Measurements from ENCODE around the gene PDE5A. TPM values are rescaled to one million over a fixed set of nuclear protein-coding genes. Genes with fewer than 3 reads are reported as not detected.

PDE5A gene
- total RNA-seq, 1 donor from 2014 or later = 2.1 TPM

DNA sequence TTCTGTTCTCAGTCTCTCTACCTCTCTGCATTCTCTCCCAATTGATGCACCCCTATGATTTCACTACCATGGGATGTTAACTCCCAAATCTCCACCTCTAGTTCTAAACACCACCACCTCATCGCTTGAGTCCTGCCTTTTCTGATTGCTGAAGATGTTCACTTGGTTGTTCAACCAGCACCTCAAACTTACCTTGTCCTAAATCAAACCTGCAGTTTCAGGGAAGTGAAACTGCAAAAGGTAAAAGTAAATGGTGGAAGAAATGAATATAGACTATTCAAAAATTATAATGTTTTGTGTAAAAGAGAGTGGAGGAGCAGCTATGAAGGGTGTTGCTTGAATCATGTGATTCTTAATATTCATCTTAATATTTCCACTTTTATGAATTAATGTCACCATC lies 91.0 kb downstream of the PDE5A start:
- TF ChIP-seq, protein P1, sequence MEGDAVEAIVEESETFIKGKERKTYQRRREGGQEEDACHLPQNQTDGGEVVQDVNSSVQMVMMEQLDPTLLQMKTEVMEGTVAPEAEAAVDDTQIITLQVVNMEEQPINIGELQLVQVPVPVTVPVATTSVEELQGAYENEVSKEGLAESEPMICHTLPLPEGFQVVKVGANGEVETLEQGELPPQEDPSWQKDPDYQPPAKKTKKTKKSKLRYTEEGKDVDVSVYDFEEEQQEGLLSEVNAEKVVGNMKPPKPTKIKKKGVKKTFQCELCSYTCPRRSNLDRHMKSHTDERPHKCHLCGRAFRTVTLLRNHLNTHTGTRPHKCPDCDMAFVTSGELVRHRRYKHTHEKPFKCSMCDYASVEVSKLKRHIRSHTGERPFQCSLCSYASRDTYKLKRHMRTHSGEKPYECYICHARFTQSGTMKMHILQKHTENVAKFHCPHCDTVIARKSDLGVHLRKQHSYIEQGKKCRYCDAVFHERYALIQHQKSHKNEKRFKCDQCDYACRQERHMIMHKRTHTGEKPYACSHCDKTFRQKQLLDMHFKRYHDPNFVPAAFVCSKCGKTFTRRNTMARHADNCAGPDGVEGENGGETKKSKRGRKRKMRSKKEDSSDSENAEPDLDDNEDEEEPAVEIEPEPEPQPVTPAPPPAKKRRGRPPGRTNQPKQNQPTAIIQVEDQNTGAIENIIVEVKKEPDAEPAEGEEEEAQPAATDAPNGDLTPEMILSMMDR (conservative IDR thresholded peaks at IDR 0.05; ENCODE audit: low read depth, low read length) = no peak
- no peak for DNase-seq (ENCODE audit: low read depth)
- no peak overlapping the region for H3K4me3 ChIP-seq (ENCODE audit: low read depth, low read length)

DNA sequence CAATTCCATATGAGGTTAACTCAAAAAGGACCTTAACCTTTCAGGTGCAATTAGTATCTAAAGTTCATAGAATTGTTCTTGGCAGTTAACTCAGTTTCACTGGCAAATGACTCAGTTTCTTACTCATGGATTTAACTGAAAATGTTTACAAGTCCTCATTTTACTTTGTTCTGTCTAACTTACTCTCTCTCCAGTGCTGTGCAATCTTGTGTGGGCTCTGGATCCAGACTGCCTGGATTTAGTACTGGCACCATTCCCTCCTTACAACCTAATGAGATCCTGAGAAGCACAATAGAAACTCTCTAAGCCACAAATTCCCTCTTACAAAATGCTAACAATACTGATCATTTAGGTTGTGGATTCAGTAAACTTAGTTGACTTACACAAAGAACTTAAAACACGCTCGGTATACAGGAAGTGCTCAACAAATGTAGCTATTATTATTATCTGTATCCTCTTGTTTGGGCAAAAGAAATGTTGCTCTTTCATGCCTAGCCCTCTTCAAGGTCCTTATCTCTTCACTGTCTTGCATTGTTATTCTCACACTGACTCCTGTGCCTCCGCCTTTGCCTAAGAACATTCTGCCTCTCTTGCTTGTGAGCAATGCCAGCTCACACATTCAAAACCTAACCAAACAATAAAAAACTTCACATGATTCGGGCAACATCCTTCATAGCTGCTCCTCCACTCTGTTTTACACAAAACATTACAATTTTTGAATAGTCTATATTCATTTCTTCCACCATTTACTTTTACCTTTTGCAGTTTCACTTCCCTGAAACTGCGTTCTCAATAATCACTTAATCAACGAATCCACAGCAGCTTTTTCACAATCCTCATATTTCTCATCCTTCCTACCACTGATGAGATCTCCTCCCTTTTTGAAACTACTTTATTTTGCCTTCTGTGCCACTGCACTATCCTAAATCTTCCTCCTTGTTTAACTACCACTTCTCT lies 91.8 kb downstream of the PDE5A start:
- no peak for DNase-seq (ENCODE audit: low read depth)
- H3K4me3 ChIP-seq (ENCODE audit: low read depth, low read length) = no peak overlapping the region
- TF ChIP-seq, protein P1 (conservative IDR thresholded peaks at IDR 0.05; ENCODE audit: low read depth, low read length) = no peak

DNA sequence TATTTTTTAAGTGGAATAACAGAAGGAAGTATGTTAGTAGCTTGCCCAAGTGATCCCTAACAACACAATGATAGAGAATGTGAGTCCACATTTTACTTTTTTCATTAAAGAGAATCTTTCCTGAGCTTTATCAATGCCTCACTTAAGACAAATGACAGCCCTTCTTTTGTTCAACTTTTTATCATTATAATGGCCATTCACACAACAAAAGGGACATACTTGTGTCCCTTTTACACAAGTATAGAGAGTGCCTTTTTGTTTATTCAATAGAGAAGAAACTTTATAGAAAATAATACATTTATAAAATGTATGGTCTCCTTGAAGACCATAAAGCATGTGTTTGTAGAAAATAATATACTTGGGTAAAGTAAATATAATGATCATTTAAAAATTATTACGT lies 96.3 kb downstream of the PDE5A start:
- DNase-seq (ENCODE audit: low read depth) = no peak
- H3K4me3 ChIP-seq (ENCODE audit: low read depth, low read length) = no peak overlapping the region
- TF ChIP-seq, protein P1 (conservative IDR thresholded peaks at IDR 0.05; ENCODE audit: low read depth, low read length) = no peak

DNA sequence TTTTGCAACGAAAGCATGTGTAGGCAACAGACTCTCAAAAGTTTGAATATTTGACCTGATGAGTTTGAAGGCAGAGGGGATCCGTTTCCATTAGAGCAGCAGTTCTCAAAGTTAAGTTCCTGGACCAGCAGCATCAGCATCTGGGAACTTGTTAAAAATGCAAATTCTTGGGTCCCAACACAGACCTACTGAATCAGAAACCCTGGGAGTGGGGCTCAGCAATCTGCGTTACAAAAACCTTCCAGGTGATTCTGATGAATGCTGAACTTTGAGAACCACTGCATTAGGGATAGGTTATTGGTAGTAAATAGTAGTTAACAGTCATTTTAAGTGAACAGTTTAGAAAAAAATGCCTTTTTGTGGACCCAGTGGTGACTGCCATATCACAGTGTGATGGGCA lies 98.8 kb downstream of the PDE5A start:
- H3K4me3 ChIP-seq (ENCODE audit: low read depth, low read length) = no peak overlapping the region
- no peak for DNase-seq (ENCODE audit: low read depth)
- TF ChIP-seq, protein P1 (conservative IDR thresholded peaks at IDR 0.05; ENCODE audit: low read depth, low read length) = no peak

DNA sequence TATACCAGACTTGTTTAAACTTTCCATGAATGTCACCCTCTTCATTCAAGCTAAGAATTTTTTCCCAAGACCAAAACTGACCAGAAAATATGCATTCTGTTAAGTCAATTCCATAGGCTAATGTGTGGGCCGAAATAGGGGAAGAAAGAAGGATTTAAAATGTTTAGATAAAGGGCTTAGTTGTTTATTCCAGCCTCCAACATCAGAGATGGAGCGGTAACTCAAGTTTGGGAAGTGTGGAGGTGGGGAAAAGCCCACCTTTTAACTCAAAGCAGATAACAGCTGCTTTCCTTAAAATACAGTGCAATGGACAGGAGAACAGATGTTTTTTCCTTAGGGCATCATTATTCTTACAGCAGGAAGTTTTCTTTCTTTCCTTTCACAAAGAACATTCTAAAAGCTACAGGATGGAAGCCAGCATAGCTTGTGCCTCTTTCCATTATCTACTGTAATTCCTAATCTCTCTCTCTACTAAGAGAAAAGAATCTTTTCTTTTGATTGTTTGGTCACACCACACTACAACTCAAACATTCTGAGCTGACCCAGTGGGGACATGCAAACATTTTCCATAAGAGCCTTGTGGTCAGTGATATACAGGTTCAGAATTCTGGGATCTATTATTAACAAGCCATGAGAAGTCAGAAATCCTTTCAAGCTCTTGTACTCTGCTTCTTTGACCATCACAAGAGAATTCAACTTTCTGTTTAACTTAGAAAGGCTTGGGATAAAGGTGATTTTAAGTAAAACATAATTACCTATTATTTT lies 101.6 kb downstream of the PDE5A start:
- TF ChIP-seq, protein P1 (conservative IDR thresholded peaks at IDR 0.05; ENCODE audit: low read depth, low read length) = no peak
- H3K4me3 ChIP-seq (ENCODE audit: low read depth, low read length) = no peak overlapping the region
- DNase-seq (ENCODE audit: low read depth) = no peak

DNA sequence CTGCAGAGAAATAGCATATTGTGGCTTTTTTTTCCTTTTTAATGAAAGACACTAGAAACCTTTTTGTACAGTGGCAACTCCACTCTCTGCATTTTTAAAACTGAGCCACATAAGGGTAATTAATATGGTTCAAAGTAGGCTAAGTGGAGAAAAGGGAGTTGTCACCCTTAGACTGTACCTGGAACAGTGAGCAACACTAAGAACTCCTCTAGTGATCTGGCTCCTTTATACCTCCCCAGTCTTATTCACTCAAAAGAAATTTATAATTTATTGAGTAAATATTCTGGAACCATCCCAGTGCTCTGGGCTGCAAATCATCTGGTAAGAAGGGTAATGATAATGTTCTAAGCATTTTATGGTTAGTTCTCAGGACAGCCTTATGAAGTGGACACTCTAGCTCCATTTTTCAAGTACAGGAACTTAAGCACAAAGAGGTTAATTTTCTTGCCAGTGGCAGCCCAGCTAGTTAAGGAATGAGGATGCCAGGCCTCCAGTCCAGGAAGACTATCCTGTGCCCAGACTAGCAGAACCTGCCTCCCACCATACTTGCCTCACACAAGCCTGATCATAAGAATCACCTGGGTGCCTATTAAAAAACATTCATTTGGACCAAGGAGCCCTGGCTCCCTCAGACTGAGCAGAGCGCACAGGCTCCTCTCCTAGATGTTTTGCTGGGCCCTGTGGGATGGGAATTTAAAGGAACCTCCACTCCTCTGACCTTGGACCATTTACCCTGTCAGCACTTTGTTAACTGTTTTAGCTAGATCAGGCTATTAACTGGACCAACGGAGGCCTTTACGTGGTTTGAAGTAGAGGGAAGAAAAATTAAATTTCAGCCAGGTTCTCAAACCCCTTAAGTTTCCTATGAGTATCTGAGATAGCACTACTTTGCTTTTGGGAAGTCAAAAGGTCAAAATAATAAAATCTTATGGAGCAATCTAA lies 102.6 kb downstream of the PDE5A start:
- H3K4me3 ChIP-seq (ENCODE audit: low read depth, low read length) = no peak overlapping the region
- TF ChIP-seq, protein P1 (conservative IDR thresholded peaks at IDR 0.05; ENCODE audit: low read depth, low read length) = no peak
- DNase-seq (ENCODE audit: low read depth) = no peak
